ENCODE measurements around the gene P2RX5.
A peak's percentile ranks its signal among the peaks of the same experiment; 100 is the strongest.

Gene P2RX5

DNA sequence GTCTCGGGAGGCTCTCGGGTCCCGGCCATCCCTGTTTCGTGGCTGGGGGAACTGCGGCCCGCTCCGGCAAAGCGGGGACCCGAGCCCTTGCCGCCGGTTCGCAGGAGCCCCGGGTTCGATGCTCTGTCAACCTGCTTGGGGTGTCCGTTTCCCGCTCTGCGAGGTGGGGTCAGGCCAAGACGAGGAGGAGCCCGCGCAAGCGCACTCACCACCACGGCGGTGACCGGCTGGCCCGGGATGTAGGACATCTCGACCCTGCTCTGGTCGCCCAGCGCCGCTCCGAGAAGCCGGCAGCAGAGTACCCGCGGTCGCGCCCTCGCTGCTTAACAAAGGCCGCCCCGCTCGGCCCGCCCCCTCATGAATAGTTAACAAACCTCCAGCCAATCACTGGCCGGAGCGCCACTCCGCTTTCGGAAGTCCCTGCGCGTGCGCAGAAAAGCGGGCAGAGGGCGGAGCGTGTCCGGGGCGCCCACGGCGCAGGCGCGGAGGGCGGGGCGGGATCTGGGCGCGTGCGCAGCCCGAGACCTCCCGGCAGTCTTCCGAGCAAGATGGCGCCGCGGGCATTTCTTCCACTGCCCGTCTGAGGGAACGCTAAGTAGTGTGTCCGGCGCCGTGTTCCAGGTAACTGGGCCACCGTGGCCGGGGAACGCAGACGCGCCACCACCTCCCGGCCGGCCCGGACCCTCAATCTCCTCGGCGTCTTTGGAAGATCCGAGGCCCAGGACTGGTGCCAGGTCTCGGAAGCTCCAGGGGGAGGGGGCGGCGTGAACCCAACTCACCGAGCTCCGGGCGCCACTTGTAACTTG lies 27.5 kb downstream of the P2RX5 start, which contains the start of the genes EMC6 and TAX1BP3:
Gene EMC6, plus strand, starts transcription at position 534 of the 806 bp plus-strand sequence. CDS start 335 bp downstream, outside the sequence.
Gene TAX1BP3, minus strand, starts transcription at position 300 of the 806 bp plus-strand sequence. Its CDS starts 52 bp downstream, at position 248.
- TF ChIP-seq ZFX (IDR thresholded peaks at IDR 0.05; ENCODE audit: borderline replicate concordance): no peak
- TF ChIP-seq, protein P1, sequence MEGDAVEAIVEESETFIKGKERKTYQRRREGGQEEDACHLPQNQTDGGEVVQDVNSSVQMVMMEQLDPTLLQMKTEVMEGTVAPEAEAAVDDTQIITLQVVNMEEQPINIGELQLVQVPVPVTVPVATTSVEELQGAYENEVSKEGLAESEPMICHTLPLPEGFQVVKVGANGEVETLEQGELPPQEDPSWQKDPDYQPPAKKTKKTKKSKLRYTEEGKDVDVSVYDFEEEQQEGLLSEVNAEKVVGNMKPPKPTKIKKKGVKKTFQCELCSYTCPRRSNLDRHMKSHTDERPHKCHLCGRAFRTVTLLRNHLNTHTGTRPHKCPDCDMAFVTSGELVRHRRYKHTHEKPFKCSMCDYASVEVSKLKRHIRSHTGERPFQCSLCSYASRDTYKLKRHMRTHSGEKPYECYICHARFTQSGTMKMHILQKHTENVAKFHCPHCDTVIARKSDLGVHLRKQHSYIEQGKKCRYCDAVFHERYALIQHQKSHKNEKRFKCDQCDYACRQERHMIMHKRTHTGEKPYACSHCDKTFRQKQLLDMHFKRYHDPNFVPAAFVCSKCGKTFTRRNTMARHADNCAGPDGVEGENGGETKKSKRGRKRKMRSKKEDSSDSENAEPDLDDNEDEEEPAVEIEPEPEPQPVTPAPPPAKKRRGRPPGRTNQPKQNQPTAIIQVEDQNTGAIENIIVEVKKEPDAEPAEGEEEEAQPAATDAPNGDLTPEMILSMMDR (IDR thresholded peaks at IDR 0.05): no peak

DNA sequence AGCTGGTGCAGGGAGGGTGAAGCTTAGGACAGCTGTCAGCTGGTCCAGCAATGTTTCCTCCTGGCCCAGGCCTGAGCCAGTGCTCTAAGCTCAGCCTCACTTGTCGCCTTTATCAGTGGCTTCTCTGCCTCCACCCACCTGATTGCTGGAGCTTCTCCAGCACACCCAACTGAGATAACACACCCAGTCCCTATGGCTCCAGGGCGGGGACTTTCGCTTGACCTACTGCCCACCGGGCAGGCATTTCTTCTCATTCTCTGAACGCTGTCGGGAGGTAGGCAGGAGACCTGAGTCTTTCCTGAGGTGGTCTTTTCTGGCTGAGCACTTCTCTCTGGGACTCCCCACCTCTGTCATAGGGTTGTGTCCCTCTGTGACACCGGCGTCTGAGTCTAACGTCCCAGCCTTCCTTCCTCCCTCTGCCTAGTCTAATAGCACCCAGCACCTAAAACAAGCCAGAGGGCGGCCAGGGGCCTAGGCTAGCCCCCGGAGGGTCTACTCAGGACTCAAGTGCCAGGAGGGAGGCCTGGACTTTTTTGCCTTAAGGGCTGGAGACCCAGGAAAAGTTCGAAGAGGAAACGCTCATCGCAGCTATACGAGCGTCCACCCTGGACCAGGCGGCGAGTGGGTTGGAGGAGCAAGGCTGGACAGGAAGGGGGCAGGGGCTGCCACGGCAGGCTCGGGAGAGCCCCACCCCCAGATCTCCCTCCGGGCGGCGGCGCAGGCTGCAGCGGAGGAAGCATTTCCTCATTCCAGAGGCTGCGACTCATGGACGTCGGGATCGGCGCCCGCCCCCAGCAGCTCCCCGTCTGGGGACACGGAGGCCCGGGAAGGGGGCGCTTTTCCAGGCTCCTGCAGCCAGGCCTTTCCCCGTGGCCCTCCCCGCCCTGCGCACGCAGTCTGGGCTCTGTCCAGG lies 28.3 kb downstream of the P2RX5 start:
- H3K27ac ChIP-seq: peak overlapping the region; percentile 96

More for the DNA sequence above, 27.5 kb downstream of the P2RX5 start, which contains the start of the genes EMC6 and TAX1BP3:
- peak within 1 kb of the TSS; percentile 96 for H3K27ac ChIP-seq

DNA sequence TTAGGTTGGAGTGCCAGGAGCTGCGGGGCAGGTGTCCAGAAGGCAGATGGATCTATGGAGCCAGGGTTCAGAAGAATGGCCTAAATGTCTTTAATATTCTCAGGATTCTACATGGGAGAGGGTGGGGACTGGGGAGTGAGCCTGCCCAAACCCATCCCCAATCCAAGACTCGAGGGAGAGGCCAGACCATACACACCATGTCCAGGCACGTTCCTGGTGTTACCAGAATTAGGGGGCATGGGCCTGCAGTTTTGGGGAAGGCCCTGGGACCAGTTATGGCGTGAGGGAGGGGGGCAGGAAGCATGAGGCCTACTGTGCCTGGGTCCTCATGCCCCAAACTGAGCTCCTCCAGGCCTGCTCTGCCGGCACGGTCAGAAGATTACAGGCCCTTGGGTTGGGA lies 29.4 kb downstream of the P2RX5 start:
- TF ChIP-seq, protein P1 (IDR thresholded peaks at IDR 0.05): no peak
- no peak for TF ChIP-seq ZFX (IDR thresholded peaks at IDR 0.05; ENCODE audit: borderline replicate concordance)
- H3K27ac ChIP-seq: peak overlapping the region; percentile 96

More for the DNA sequence above, 28.3 kb downstream of the P2RX5 start:
- TF ChIP-seq ZFX (IDR thresholded peaks at IDR 0.05; ENCODE audit: borderline replicate concordance): no peak
- TF ChIP-seq, protein P1 (IDR thresholded peaks at IDR 0.05): 0 out of 2 replicates have a peak, but pooled peaks have one; percentile 7

DNA sequence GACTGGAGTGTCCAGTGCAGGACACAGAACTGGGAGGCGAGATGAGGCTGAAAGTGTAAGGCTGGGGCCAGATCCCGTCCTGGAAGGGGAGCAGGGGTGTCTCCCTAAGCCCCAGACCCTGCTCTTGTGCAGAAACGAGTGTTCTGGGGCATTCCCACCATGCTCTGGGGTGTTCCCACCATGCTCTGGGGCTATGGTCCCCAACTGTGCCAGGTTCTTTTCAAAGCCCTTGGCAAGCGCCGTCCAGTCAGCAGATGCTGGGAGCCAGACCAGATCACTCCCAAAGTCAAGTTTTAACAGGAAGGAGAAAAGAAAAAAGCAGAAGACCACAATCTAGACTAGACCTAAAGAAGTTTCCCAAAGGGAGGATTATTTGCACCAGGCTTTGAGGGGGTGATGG lies 30.1 kb downstream of the P2RX5 start:
- TF ChIP-seq ZFX (IDR thresholded peaks at IDR 0.05; ENCODE audit: borderline replicate concordance): no peak
- TF ChIP-seq, protein P1 (IDR thresholded peaks at IDR 0.05): no peak
- peak overlapping the region; percentile 96 for H3K27ac ChIP-seq

DNA sequence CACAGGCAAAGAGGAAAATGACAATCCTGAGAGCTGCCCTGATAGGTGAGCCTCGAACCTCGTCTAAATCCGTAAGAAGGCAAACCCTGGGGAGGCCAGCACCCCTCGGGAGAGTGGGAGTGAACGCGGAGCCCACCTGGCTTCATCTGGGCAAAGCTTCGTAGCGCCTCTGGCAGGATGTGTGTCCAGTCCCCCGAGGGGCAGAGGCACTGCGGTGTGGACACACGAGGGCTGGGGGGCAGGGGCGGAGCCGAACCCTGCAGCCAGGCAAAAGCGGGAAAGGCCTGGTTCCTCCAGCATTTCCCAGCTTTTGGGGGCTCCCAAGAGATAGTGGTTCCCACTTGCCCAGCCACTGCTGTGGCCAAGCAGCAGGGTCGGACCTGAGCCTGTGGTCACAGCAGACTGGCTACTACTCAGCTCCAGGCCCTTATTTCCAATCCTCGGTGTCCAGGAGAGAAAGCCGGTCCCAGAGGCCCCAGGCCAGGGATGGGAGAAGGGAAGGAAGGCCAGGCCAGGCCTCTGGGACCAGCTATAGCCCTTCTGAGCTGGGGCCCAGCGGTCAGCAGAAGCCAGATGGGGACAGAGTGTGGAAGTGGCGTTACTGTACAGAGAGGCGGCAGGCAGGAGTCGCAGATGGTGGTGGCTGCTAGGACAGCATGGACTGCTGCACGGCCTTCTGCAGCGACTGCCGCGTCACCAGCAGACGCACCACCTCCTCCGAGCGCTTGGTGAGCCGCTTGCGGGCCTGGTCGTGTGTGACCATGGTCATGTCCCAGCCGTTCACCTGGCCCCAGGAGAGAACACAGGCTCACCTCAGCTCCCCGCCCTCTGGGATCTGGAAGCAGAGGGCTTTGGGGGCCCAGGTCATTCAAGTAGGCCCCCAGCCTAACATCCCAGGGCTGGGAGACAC lies 32.6 kb downstream of the P2RX5 start:
- no peak for TF ChIP-seq ZFX (IDR thresholded peaks at IDR 0.05; ENCODE audit: borderline replicate concordance)
- TF ChIP-seq, protein P1 (IDR thresholded peaks at IDR 0.05): no peak
- no peak overlapping the region for H3K27ac ChIP-seq

DNA sequence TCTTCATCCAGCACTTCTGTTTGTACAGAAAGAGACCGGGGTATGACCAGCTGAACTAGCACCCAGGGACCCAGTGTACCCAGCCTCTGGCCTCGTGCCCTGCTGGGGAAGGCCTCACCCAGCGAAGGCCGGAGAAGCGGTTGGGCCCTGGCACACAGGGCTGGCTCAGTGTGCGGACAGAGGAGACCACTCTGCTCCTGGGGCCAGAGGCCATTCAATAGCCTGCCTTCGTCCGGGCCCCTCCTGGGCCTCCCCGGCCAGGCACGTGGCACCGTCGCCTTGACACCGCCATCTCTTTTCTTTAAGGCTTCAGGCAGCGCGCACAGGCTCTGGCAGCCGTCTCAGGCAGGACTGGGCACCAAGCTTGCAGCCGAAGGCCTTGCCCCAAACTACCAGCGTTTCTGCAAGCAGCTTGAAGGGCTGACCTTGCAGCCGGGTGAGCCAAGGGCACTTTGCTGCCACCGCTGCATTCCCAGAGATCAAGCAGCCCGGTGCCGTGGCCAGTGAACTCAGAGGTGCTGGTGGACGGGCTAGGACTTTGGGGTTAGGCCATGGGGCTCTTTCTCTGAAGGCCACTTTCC lies 35.6 kb downstream of the P2RX5 start:
- TF ChIP-seq ZFX (IDR thresholded peaks at IDR 0.05; ENCODE audit: borderline replicate concordance): no peak
- TF ChIP-seq, protein P1 (IDR thresholded peaks at IDR 0.05): no peak
- H3K27ac ChIP-seq: peak overlapping the region; percentile 20; the same call in 1 of the 2 replicates
